Subcutaneous adipose tissue (tissue), 4 donors: Measurements from ENCODE around the gene CARD11. TPM values are rescaled to one million over a fixed set of nuclear protein-coding genes. Genes with fewer than 3 reads are reported as not detected.

Experiments used
- CTCF ChIP-seq: fragments of 450-650 bp; IDR thresholded peaks from one replicate; pipeline ENCODE4 v1.5.1; 2016; ENCODE audit warnings: low read depth, mild to moderate bottlenecking, control low read depth, antibody characterized with exemption, moderate library complexity
- total RNA-seq, 4 donors: library from RNA; depleted of rRNA; stranded (reverse); fragments of >200 nt; gene quantifications; one replicate each; pipeline ENCODE4 v1.1.0, GENCODE V29; 2016

CARD11 gene
- total RNA-seq, 4 donors from 2014 or later = 0.57 to 1.2 (median 0.77) TPM

GRCh38 chr7:3065724-3066143 is 22.1 kb upstream of the CARD11 start:
- TF ChIP-seq CTCF = no peak

GRCh38 chr7:3064067-3064466 is 20.4 kb upstream of the CARD11 start:
- TF ChIP-seq CTCF = no peak

GRCh38 chr7:3063016-3063753 is 19.5 kb upstream of the CARD11 start:
- no peak for TF ChIP-seq CTCF

- no peak for TF ChIP-seq CTCF
Observed at GRCh38 chr7:3057066-3057420, 13.4 kb upstream of the CARD11 start.

DNA sequence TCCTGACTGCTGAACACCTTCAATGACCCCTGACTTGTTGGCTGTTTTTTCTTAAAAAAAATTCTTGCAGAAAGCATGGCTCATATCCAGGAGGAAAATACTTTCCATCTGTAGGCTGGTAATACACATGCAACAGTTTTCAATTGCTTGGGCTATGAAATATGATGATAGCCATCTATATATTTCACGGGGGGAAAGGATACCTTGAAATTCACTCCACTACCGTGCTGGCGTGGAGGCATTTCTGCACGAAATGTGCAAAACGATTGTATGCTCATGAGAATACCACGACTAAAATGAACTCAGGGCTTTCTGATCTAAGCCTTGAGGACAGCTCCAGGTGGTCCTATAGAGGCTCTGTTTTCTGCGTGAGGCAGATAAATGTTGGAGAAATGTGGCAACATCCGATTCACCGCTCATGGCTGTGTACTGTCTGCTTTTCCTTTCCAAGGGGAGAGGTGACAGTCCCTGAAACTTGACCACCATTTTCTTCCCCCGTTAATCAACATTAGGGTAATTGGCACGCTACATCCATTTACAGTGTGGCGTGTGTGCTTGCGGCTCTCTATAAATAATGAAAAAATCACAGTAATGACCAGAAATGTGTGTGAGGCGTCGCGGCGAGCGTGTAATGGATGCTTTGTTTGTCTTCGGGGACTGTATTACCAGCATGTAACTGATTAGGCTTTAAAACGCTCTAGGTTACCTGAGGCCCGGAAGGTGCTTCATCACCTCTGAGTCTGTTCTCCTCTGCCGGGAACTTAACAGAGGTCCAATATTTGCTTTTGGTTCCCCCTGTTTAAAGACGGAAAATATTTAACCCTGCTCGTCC is 12.8 kb upstream of the CARD11 start:
- no peak for TF ChIP-seq CTCF

DNA sequence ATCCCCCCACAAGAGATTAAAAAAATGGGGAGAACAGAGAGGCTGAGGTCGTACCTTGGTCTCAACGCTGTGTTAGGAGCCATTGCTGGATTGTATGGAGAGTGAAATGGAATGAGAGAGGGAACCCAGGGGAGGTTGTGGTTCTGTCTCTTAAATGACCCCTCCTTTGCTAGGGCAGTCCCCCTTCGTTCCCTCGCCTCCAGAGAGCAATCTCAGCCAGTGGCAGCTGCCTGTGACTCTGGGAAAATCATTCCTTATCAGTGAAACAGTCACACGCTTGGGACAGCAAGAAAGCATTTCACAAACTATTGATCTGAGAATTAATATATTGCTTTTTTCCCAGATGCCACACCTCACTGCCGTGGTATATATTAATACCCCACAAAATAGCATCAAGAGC is 12.0 kb upstream of the CARD11 start:
- no peak for TF ChIP-seq CTCF

GRCh38 chr7:3042861-3043489 is 692 bp downstream of the CARD11 start:
- no peak for TF ChIP-seq CTCF
